Mammary epithelial cell (primary cell): ENCODE measurements around the gene BSN.

Source experiments
- CTCF ChIP-seq, 2 donors: IDR thresholded peaks in 1 of 2; conservative IDR thresholded peaks in 1 of 2; 2 replicates each; pipeline ENCODE4 v1.5.1; 2011 to 2012; ENCODE audit warnings: inconsistent platforms in 2 of 2, low read length in 2 of 2, mild to moderate bottlenecking in 2 of 2, control low read depth in 1 of 2, low read depth in 1 of 2; ENCODE audit not compliant: insufficient read depth in 1 of 2; ENCODE audit errors: extremely low read depth in 1 of 2
- EZH2 ChIP-seq: IDR thresholded peaks from 2 replicates; pipeline ENCODE4 v1.6.1; 2012; ENCODE audit warnings: low read length, inconsistent platforms, borderline replicate concordance

- no peak for TF ChIP-seq EZH2
- no peak for TF ChIP-seq CTCF (conservative IDR thresholded peaks at IDR 0.05 in 1 of 2, IDR thresholded peaks at IDR 0.05 in 1 of 2; ENCODE audit: extremely low read depth in 1 of 2, insufficient read depth in 1 of 2, low read depth in 1 of 2, low read length in 2 of 2)
These were observed 157.2 kb downstream of the BSN start for GRCh38 chr3:49711489-49711888.
